ENCODE measurements around the gene OTOL1.

DNA sequence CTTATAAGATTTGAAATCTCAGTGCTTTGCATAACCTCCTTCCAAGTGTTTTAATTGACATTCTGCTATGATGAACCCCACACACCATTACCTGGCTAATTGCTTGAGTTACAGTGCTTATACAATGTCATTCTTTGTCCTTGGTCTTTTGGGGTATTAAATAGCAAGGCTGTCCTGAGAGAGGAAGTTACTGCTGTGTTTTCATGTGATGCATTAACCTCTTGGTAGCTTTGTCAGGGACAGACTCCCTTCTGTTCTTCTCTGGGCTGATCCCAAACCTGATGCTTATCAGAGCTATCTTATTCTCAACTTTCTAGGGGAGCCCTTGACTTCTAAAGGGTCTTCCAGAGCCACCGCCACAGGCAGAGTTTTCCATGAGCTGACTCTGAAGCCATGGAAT lies 12.4 kb upstream of the OTOL1 start:
- no peak for TF ChIP-seq CTCF (conservative IDR thresholded peaks at IDR 0.05; ENCODE audit: low read length)
- no peak for TF ChIP-seq EZH2phosphoT487 (IDR thresholded peaks at IDR 0.05; ENCODE audit: borderline replicate concordance)
